ENCODE data around the gene PDXP.

Gene PDXP

DNA sequence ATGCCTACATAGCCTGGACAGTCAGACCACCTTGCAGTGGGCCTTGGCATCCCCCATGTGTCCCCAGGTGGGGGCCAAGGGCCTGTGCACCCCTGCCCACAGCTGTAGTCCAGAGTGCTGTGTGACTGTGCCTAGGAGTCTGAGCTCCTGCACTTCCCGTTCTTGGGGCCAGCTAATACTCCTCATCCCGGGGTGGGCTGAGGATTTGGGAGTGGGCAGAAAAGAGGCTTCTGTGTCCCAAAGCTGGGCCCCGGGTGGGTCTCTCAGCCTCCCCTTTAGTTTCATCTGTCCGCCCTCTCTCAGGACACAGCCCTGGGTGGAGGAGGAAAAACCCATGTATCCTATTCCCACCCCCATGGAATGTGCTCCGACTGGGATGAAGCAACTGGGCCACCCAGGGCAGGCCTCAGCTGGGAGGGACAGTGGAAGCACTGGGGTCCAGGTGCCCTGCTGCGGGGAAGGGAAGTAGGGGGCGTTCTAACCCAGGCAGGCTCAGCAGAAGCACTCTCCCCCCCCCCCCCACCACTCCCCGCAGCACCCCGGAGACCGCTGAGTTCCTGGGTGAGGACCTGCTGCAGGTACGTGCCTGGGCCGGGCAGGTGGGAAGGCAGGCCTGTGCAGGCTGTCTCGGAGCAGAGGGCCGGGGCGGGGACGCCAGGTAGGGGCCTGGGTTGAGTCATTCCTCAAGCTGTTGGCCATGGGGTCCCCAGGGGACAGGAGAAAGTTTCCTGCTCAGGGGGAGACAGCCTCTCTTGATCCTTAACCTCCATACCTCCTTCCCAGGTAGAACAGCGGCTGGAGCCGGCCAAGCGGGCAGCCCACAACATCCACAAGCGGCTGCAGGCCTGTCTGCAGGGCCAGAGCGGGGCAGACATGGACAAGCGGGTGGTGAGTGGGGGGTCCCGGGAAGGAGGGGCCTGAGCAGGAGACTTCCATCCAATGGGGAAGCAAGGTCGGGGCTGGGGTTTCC is 17.6 kb upstream of the PDXP start:
- no peaks in the 10 kb centered on the region for H3K27me3 ChIP-seq
- TF ChIP-seq, protein P1, sequence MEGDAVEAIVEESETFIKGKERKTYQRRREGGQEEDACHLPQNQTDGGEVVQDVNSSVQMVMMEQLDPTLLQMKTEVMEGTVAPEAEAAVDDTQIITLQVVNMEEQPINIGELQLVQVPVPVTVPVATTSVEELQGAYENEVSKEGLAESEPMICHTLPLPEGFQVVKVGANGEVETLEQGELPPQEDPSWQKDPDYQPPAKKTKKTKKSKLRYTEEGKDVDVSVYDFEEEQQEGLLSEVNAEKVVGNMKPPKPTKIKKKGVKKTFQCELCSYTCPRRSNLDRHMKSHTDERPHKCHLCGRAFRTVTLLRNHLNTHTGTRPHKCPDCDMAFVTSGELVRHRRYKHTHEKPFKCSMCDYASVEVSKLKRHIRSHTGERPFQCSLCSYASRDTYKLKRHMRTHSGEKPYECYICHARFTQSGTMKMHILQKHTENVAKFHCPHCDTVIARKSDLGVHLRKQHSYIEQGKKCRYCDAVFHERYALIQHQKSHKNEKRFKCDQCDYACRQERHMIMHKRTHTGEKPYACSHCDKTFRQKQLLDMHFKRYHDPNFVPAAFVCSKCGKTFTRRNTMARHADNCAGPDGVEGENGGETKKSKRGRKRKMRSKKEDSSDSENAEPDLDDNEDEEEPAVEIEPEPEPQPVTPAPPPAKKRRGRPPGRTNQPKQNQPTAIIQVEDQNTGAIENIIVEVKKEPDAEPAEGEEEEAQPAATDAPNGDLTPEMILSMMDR (IDR thresholded peaks at IDR 0.05; ENCODE audit: low read depth, low read length): no peak
- no peaks in the 10 kb centered on the region; the same call in 1 of the 2 replicates for H3K4me1 ChIP-seq
- H3K9me3 ChIP-seq: no peaks in the 10 kb centered on the region
- DNase-seq: no peak
- H3K4me3 ChIP-seq (ENCODE audit: low read depth, low read length): no peak overlapping the region
- 0 out of 2 replicates have a peak, but pooled peaks cover 2% of the 10 kb centered on the region for H3K36me3 ChIP-seq

DNA sequence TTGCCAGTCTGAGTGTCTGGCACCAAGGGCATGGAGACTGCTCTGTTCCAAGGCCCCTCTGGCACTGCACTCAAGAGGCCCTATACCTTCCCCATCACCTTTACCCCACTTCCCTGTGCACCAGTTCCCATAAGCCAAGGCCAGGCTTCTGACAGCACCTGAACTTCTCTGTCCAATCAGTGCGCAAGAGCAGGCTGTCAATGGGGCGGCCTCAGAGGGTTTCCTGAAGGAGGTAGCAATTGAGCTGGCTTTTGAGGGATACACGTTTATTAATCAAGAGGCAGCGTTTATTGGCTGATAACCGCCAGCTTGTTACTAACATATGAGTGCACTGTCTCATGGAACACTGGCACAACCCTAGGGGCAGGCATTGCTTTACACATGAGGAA is 17.0 kb upstream of the PDXP start:
- Histone ChIP-seq H3K9me3 (no peaks in the 10 kb centered on the region), H3K4me1 (no peaks in the 10 kb centered on the region; the same call in 1 of the 2 replicates), H3K27me3 (no peaks in the 10 kb centered on the region), H3K36me3 (0 out of 2 replicates have a peak, but pooled peaks cover 2% of the 10 kb centered on the region), H3K4me3 (ENCODE audit: low read depth, low read length) (no peak overlapping the region)
- no peak for DNase-seq
- TF ChIP-seq, protein P1 (IDR thresholded peaks at IDR 0.05; ENCODE audit: low read depth, low read length): no peak

- Histone ChIP-seq H3K4me3 (ENCODE audit: low read depth, low read length) (no peak overlapping the region), H3K36me3 (0 out of 2 replicates have a peak, but pooled peaks cover 2% of the 10 kb centered on the region), H3K9me3 (no peaks in the 10 kb centered on the region), H3K4me1 (no peaks in the 10 kb centered on the region; the same call in 1 of the 2 replicates), H3K27me3 (no peaks in the 10 kb centered on the region)
- TF ChIP-seq, protein P1 (IDR thresholded peaks at IDR 0.05; ENCODE audit: low read depth, low read length): peak; percentile 94
- peak; percentile 89 for DNase-seq
These were observed 15.2 kb upstream of the PDXP start for GRCh38 chr22:37643225-37643847.

DNA sequence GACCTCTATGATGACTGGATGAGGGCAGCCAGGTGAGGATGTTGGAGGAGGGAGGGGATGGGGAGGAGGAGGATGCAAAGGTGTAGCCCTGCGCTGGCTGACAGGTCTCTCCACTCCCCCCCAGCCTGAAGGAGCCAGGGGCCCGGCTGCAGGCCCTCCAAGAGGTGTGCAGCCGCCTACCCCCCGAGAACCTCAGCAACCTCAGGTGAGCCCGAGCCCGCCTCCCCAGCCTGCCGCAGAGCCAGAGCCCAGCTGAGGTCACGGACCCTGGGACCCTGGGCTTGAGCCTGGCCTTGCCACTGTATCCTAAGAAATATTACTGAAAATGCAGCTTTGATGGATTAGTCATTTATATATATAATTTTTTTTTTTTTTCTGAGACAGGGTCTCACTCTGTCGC is 11.2 kb upstream of the PDXP start:
- peaks cover 2% of the 10 kb centered on the region; the same call in 1 of the 2 replicates for H3K36me3 ChIP-seq
- no peaks in the 10 kb centered on the region for H3K4me1 ChIP-seq
- TF ChIP-seq, protein P1 (IDR thresholded peaks at IDR 0.05; ENCODE audit: low read depth, low read length): no peak
- no peak overlapping the region for H3K4me3 ChIP-seq (ENCODE audit: low read depth, low read length)
- H3K9me3 ChIP-seq: no peaks in the 10 kb centered on the region
- H3K27me3 ChIP-seq: no peaks in the 10 kb centered on the region
- no peak for DNase-seq

- no peak for DNase-seq
- H3K36me3 ChIP-seq: peaks cover 2% of the 10 kb centered on the region; the same call in 1 of the 2 replicates
- no peaks in the 10 kb centered on the region for H3K9me3 ChIP-seq
- no peak overlapping the region for H3K4me3 ChIP-seq (ENCODE audit: low read depth, low read length)
- TF ChIP-seq, protein P1 (IDR thresholded peaks at IDR 0.05; ENCODE audit: low read depth, low read length): no peak
- no peaks in the 10 kb centered on the region for H3K4me1 ChIP-seq
- no peaks in the 10 kb centered on the region for H3K27me3 ChIP-seq
These were observed 10.6 kb upstream of the PDXP start for GRCh38 chr22:37647928-37648327.

Measured in BE2C (cell line).